Measurements from ENCODE around the gene DENND1A. TPM values are rescaled to one million over a fixed set of nuclear protein-coding genes. Genes with fewer than 3 reads are reported as not detected.

Gene DENND1A
- total RNA-seq, 1 experiment from 2014 or later = 13.0 TPM

DNA sequence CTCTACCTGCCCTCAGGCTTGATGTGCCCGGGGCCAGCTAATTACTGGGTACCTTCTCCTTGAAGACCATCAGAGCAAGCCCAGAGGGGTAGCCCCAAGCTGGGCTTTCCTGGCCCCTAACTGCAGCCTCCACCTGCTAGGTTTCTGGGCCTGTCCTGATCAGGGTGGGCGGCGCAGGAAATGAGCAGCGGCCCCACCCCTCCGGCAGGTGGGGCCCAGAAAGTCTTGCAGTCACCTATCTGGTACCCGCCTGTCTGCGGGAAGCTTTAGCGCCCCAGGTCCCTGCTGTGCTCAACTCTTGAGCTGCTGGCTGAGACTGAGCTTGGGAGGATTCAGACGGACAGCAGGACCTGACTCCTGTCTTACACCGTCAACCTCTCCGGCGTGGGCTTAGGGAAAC lies 44.5 kb upstream of the DENND1A start:
- no peaks in the 10 kb centered on the region for H3K9me3 Mint-ChIP-seq (ENCODE audit: low read depth, unreplicated experiment)
- H3K36me3 Mint-ChIP-seq (ENCODE audit: insufficient read depth, unreplicated experiment) = no peaks in the 10 kb centered on the region
- CTCF ChIA-PET = no interaction called here
- no peak overlapping the region for H3K4me3 Mint-ChIP-seq (ENCODE audit: low read depth, unreplicated experiment)
- peaks cover 21% of the 10 kb centered on the region for H3K27me3 Mint-ChIP-seq (ENCODE audit: unreplicated experiment)
- H3K4me1 Mint-ChIP-seq (ENCODE audit: low read depth, unreplicated experiment) = no peaks in the 10 kb centered on the region
- TF ChIP-seq, protein P1, sequence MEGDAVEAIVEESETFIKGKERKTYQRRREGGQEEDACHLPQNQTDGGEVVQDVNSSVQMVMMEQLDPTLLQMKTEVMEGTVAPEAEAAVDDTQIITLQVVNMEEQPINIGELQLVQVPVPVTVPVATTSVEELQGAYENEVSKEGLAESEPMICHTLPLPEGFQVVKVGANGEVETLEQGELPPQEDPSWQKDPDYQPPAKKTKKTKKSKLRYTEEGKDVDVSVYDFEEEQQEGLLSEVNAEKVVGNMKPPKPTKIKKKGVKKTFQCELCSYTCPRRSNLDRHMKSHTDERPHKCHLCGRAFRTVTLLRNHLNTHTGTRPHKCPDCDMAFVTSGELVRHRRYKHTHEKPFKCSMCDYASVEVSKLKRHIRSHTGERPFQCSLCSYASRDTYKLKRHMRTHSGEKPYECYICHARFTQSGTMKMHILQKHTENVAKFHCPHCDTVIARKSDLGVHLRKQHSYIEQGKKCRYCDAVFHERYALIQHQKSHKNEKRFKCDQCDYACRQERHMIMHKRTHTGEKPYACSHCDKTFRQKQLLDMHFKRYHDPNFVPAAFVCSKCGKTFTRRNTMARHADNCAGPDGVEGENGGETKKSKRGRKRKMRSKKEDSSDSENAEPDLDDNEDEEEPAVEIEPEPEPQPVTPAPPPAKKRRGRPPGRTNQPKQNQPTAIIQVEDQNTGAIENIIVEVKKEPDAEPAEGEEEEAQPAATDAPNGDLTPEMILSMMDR (IDR thresholded peaks at IDR 0.05; ENCODE audit: unreplicated experiment) = no peak
- H3K27ac Mint-ChIP-seq (ENCODE audit: unreplicated experiment) = no peak overlapping the region
- intact Hi-C loops (cut with micrococcal nuclease; ENCODE audit: unreplicated experiment) = no loop called here
- no peak for DNase-seq
- no TSS peak for BruUV-seq (replicated peaks)

DNA sequence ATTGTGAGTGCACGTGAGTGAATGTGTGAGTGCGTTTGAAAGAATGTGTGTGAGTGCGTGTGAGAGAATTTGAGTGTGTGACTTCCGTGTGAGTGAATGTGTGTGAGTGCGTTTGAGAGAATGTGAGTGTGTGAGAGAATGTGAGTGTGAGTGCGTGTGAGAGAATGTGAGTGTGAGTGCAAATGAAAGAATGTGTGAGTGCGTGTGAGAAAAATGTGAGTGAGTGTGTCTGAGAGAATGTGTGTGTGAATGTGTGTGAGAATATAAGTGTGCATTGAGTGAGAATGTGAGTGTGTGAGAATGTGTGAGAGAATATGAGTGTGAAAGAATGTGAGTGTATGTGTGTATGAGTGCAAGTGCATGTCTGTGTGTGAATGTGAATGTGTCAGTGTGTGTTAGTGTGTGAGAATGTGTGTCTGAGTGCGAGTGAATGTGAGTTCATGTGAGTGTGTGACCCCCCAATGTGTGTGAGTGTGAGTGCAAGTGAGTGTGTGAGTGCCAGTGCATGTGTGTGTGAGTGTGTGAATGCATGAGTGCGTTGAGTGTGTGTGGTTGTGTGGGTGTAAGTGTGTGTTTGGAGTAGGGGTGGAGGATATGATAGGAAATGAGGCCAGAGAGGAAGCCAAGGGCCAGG lies 43.8 kb upstream of the DENND1A start:
- no TSS peak for BruUV-seq (replicated peaks)
- Mint-ChIP-seq H3K4me1 (ENCODE audit: low read depth, unreplicated experiment) (no peaks in the 10 kb centered on the region), H3K9me3 (ENCODE audit: low read depth, unreplicated experiment) (no peaks in the 10 kb centered on the region), H3K27ac (ENCODE audit: unreplicated experiment) (no peak overlapping the region), H3K36me3 (ENCODE audit: insufficient read depth, unreplicated experiment) (no peaks in the 10 kb centered on the region), H3K27me3 (ENCODE audit: unreplicated experiment) (peaks cover 14% of the 10 kb centered on the region), H3K4me3 (ENCODE audit: low read depth, unreplicated experiment) (no peak overlapping the region)
- TF ChIP-seq, protein P1 (IDR thresholded peaks at IDR 0.05; ENCODE audit: unreplicated experiment) = no peak
- CTCF ChIA-PET = no interaction called here
- intact Hi-C loops (cut with micrococcal nuclease; ENCODE audit: unreplicated experiment) = no loop called here
- DNase-seq = no peak

DNA sequence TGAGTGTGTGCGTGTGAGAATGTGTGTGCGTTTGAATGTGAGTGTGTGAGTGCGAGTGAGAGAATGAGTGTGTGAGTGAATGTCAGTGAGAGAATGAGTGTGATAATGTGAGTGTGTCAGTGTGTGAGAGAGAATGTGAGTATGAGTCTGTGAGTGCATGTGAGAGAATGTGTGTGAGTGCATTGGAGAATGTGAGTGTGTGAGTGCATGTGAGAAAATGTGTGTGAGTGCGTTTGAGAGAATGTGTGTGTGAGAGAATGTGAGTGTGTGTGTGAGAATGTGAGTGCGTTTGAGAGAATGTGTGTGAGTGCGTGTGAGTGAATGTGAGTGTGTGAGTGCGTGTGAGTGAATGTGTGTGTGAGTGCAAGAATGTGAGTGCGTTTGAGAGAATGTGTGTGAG lies 42.7 kb upstream of the DENND1A start:
- no TSS peak for BruUV-seq (replicated peaks)
- H3K27ac Mint-ChIP-seq (ENCODE audit: unreplicated experiment) = no peak overlapping the region
- H3K4me1 Mint-ChIP-seq (ENCODE audit: low read depth, unreplicated experiment) = no peaks in the 10 kb centered on the region
- H3K27me3 Mint-ChIP-seq (ENCODE audit: unreplicated experiment) = peaks cover 11% of the 10 kb centered on the region
- intact Hi-C loops (cut with micrococcal nuclease; ENCODE audit: unreplicated experiment) = no loop called here
- no peaks in the 10 kb centered on the region for H3K9me3 Mint-ChIP-seq (ENCODE audit: low read depth, unreplicated experiment)
- no peaks in the 10 kb centered on the region for H3K36me3 Mint-ChIP-seq (ENCODE audit: insufficient read depth, unreplicated experiment)
- CTCF ChIA-PET = no interaction called here
- TF ChIP-seq, protein P1 (IDR thresholded peaks at IDR 0.05; ENCODE audit: unreplicated experiment) = no peak
- no peak for DNase-seq
- H3K4me3 Mint-ChIP-seq (ENCODE audit: low read depth, unreplicated experiment) = no peak overlapping the region

DNA sequence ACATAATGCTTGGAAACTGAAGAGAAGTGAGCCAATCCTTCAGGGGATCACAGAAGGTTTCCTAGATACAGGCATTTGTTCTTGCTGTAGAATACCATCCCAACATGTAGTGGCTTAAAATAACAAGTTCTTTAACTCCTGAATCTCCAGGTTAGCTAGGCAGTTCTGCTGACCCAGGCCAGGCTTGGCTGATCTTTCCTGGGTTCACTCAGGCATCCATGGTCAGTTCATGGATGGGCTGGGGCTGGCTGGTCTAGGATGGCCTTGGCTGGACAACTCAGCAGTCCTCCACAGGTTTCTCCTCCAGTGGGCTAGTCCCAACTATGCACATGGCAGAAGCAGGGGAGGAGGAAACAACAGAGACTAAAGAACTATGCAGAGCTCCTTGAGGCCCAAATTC lies 37.4 kb upstream of the DENND1A start:
- intact Hi-C loops (cut with micrococcal nuclease; ENCODE audit: unreplicated experiment) = no loop called here
- no peak for DNase-seq
- no peak overlapping the region for H3K27ac Mint-ChIP-seq (ENCODE audit: unreplicated experiment)
- H3K9me3 Mint-ChIP-seq (ENCODE audit: low read depth, unreplicated experiment) = no peaks in the 10 kb centered on the region
- H3K27me3 Mint-ChIP-seq (ENCODE audit: unreplicated experiment) = peaks cover 38% of the 10 kb centered on the region
- CTCF ChIA-PET = interaction anchor here (0.6 kb wide), 1 partner anchor 76 kb away, joined by 3 read pairs; no protein-coding TSS in a partner anchor
- no peaks in the 10 kb centered on the region for H3K36me3 Mint-ChIP-seq (ENCODE audit: insufficient read depth, unreplicated experiment)
- no TSS peak for BruUV-seq (replicated peaks)
- H3K4me1 Mint-ChIP-seq (ENCODE audit: low read depth, unreplicated experiment) = no peaks in the 10 kb centered on the region
- no peak overlapping the region for H3K4me3 Mint-ChIP-seq (ENCODE audit: low read depth, unreplicated experiment)
- TF ChIP-seq, protein P1 (IDR thresholded peaks at IDR 0.05; ENCODE audit: unreplicated experiment) = no peak

All from Calu3 (cell line).